Measurements from ENCODE around the gene MRPL42.
"Not testable (repeated sequence)": the region's sequence is repeated elsewhere in the genome, so short reads cannot be mapped to it uniquely, and the experiment has no call there.

Gene MRPL42

DNA sequence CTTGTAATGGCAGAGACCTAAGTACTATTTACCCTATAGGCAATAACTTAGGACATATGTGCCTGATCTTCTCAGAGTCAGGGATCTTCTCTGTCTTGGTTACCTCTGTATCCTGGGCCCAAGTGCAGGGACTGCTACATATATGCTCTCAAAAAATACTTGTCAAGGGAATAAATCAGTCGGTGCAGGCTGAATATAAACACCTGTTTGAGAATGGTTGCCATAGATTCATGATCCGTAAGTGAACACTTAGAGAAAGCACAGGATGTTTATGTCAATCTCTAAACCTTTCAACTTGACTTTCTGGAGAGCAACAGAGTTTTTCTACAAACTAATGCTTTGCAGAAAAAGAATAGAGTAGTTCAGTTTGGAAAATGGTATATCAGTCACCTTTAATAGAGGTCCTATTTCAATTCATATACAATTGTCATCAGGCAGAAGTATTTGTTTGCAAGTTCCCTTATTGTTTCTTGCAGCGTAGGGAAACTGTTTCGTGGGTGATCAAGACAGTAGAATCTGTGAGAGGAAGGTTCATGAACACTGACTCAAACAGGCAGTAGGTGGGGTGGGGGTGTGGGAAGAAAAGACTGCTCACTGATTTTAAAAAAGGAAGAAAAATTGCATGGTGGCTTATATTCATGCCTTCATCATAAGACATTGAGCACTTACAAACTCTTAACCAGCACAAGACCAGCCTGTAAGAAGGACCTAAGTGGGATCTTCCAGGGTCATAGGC lies 19.6 kb upstream of the MRPL42 start:
- no peak for DNase-seq (ENCODE audit: low read depth)

DNA sequence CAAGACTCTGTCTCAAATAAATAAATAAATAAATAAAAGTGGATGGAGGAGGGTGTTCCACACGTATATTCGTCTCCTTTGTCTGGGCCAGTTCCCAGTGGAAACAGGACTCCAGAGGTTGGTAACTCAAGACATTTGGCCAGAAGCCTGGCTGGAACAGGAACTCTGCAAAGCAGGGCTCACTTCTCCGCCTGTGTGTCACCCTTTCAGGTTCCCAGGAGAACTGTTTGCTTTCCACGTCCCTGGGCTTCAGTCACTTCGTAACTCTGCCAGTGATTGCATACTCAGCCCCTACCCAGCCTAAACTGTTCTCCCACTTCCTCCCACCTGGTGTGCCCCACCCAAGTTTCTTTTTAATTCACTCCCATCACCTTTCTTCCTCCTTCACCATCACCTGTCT lies 18.5 kb upstream of the MRPL42 start:
- no peak for DNase-seq (ENCODE audit: low read depth)

DNA sequence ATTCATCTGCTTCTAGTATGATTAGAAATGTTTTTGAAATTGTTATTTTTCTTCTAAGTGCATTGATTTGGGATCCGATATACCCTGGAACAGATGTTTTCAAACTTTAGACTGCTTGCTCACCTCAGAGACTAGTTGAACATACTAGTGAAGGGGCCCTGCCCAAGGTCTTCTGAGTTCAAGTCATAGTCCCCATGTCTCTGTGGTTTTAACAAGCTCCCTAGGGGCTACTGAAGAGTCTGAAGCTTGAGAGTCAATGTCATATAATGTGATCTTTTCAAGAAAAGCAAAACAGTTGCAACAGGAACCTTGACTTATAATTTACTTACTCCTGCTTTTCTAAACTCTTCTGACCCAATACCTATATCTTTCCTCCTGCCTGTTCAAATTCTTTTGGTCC lies 18.0 kb upstream of the MRPL42 start:
- DNase-seq (ENCODE audit: low read depth) = no peak

DNA sequence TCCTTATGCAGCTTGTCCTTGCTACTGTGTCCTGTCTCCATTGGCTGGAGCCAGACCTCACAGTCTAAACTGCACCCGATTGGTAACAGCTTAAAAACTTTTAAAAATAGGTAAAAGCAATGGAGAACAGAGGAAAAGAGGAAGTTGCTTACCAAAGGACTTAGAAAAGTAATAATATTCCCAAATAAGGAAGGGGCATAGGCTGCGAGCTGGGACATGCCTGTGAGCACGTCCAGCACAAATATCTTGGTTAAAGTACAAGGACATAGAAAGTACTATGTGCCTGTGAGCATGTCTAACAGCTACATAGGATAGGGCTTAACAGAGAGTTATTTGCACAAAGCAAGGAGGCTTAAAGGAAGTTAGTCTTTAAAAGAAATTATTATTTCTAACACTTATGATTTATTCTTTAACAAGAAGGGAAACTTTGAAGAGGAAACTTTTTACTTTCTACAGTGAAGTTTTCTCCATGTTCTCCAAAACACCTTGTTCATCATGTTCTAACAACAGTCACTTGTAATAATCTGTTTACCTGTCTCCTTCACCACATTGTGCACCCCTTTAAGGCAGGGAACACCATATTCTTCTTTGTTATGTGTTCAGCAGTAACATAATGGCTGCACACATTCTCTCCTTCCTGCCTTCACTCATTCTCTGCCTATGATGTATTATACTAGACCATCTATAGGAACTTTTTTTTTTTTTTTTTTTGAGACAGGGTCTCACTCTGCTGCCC lies 15.7 kb upstream of the MRPL42 start:
- no peak for DNase-seq (ENCODE audit: low read depth)

DNA sequence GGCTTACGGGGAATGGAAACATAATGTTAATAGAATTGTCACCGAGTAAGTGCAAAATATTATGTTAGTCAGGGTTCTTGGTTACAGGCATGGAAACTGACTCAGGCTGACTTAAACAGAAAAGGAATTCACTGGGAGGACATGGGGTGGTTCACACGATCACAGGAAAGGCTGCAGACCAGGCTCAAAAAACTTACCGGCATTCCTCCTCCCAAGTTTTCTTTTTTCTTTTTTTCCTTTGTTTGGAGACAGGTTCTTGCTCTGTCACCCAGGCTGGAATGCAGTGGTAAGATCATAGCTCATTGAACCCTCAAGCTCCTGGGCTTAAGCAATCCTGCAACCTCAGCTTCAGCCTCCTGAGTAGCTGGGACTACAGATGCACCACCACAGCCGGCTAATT lies 13.7 kb upstream of the MRPL42 start:
- peak; percentile 47 for DNase-seq (ENCODE audit: low read depth)

DNA sequence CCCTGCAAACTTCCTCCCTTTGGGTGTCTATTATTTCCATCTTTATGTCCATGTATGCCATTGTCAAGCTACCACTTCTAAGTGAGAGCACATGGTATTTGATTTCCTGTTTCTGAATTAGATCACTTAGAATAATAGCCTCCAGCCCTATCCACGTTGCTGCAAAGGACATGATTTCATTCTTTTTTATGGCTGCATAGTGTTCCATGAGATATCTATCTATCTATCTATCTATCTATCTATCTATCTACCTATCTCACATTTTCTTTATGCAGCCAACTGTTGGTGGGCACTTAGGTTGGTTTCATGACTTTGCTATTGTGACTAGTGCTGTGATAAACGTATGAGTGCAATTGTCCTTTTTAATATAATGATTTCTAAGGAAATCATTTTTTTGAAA lies 11.2 kb upstream of the MRPL42 start:
- DNase-seq (ENCODE audit: low read depth) = no peak

DNA sequence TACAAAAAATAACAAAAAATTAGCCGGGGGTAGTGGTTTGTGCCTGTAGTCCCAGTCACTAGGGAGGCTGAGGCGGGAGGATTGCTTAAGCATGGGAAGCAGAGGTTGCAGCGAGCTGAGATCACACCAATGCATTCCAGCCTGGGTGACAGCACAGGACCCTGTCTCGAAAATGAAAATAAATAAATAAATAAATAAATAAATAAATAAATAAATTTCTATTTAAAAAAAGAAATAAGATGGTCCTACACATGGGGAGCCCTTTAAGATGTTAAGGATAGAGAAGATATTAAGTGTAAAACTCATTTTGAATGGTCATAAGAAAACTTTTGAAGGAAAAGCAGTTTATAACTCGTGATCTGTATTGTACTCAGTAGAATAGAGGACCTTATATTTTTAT lies 8.2 kb upstream of the MRPL42 start:
- DNase-seq (ENCODE audit: low read depth) = no peak

DNA sequence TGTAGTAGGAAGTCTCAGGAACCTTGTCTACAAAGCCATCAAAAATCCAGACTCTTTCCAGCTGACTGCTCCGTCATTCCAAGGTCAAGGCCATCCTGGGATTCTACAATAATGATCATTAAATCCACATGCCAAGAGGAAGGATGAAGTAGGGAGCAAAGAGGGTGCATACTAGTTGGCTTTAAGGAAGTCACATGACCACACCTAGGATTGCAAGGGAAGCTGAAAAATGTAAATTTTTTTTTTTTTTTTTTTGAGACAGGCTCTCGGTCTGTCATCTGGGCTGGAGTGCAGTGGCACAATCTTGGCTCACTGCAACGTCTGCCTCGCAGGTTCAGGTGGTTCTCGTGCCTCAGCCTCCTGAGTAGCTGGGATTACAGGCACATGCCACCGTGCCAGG lies 7.3 kb upstream of the MRPL42 start:
- no peak for DNase-seq (ENCODE audit: low read depth)

DNA sequence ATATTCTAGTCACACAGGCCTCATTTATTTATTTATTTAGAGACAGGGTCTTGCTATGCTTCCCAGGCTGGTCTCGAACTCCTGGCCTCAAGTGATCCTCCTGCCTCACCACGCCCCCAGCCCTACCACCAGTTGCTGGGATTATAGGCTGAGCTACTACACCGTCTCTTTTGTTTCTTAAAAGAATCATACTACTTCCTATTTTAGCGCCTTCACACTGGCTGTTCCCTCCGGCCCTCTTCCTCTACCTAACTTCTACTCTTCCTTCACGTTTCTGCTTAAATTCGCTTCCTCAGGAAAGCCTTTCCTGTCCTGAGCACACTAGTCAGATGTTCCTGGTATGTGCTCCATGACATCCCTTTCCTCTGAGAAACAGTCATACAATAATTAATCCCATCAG lies 6.4 kb upstream of the MRPL42 start:
- no peak for DNase-seq (ENCODE audit: low read depth)

DNA sequence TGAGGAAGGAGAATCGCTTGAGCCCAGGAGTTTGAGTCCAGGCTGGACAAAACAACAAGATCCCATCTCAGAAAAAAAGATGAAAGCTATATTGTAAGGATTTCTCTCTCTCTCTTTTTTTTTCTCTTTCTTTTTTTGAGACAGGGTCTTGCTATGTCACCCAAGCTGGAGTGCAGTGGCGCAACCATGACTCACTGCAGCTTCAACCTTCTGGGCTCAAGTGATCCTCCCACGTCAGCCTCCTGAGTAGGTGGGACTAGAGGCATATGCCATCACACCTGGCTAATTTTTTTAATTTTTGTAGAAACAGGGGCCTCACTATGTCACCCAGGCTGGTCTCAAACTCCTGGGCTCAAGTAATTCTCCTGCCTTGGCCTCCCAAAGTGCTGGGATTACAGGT lies 5.8 kb upstream of the MRPL42 start:
- peak; percentile 44 for DNase-seq (ENCODE audit: low read depth)

DNA sequence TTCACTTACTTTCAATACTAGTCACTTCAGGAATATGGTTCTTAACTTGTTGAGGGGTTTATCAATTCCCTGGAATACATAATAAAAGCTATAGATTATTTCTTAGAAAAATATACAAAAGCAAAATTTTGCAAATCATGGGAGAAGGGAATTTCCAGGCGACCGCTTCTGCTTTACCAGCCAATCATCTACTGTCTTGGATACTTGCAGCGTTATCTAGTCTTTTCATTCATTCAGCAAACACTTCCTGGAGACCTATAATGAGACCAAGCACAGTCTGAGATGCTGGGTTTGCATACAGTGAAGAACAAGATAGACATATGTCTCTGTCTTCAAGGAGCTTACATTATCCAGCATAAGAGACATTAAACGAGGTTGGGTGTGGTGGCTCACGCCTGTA lies 1.5 kb upstream of the MRPL42 start:
- no peak for DNase-seq (ENCODE audit: low read depth)

DNA sequence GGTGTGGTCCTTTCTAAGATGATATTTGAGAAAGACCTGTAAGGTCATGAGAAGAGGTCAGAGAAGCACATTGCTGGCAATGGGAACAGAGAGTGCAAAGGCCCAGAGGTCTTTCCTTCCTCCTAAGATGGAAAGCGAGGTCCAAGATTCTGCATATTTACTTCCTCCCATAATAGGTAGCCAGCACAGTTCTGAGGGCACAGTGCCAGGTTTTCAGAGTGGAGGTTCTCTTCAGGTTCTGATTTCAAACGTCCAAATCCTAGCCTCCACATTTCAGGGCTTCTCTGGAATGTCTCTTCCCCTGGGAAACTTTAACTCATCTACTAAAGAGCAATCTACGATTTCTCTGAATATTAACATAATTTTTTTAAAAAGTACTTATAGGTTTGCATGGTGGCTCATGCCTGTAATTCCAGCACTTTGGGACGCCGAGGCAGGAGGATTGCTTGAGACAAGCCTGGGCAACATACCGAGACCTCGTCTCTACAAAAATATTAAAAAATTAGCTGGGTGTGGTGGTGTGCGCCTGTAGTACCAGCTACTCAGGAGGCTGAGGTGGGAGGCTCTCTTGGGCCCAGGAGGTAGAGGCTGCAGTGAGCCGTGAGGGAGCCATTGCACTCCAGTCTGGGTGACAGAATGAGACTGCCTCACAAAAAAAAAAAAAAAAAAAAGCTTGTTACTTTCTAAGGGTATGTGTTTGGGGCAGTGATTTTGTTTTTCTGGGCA lies 526 bp upstream of the MRPL42 start:
- DNase-seq (ENCODE audit: low read depth) = no peak

DNA sequence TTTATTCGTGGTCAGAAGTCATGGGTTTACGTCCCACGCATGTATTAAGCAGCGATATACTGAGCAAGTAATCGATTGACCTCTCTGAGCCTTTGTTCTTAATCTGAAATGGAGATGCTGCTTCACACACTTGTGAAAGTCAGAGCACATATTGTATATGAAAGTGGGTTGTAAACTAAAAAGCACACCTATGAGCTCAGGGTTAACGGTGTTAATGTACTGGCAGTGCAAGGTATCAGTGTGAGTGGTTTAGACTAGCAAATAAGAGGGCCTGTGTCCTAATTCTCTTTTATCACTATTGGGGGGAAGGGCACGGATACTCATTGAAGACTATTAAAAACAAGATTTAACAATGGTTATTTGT lies 676 bp downstream of the MRPL42 start:
- no peak for DNase-seq (ENCODE audit: low read depth)

DNA sequence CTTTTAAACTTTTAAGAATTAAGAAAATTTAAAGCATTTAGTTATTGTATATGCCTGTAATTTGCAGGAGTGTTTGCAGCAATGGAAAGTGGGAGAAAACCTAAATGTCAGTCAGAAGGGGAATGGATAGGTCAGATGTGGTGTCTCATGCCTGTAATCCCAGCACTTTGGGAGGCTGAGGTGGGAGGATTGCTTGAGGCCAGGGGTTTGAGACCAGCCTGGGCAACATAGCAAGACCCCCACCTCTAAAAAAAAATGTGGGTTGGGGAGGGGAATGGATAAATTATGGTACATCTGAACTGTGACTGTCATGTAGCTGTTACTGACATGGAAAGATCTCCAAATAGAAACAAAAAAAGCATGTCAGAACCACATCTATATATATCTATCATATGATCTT lies 2.1 kb downstream of the MRPL42 start:
- DNase-seq (ENCODE audit: low read depth) = no peak

DNA sequence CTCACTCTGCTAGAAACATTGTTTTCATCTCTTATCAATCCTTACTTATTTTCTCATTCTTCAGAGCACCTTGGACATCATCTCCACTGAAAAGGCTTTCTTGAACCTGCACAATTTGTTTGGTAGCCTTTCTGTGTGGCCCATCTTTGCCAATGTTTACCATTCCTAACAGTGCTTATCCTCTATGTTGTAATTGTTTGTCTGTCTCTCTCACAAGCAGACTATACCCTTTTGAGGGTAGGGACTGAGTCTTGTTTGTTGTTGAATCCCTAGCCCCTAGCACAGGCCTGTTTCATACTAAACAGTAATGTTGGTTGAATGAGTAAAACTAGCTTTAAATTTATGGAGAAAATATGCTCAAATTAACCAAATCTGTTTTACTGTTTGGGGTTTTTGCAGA lies 9.2 kb downstream of the MRPL42 start:
- no peak for DNase-seq (ENCODE audit: low read depth)

DNA sequence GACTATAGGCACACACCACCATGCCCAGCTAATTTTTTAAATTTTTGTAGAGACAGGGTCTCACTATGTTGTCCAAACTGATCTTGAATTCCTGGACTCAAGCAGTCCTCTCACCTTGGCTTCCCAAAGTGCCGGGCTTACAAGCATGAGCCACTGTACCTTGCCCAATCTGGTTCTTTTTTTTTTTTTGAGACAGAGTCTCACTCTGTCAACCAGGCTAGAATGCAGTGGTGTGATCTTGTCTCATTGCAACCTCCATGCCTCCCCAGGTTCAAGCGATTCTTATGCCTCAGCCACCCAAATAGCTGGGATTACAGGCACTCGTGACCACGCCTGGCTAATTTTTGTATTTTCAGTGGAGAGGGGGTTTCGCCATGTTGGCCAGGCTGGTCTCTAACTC lies 15.4 kb downstream of the MRPL42 start:
- DNase-seq (ENCODE audit: low read depth) = no peak

DNA sequence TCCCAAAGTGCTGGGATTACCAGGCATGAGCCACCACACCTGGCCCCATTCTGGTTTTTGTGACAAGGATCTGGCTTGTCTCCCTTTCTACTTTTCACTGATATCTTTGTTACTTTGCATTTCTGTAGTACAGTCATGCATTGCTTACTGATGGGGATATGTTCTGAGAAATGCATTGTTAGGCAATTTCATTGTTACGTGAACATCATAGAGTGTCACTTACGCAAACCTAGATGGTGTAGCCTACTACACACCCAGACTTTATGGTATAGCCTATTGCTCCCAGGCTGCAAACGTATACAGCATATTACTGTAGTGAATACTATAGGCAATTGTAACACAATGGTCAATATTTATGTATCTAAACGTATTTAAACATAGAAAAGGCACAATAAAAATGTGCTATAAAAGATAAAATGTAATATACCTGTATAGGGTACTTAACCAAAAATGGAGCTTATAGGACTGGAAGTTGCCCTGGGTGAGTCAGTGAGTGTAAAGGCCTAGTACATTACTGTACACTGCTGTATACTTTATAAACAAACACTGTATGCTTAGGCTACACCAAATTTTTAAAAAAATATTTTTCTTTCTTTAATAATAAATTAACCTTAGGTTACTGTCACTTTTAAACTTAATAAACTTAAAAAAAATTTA lies 16.0 kb downstream of the MRPL42 start:
- no peak for DNase-seq (ENCODE audit: low read depth)

DNA sequence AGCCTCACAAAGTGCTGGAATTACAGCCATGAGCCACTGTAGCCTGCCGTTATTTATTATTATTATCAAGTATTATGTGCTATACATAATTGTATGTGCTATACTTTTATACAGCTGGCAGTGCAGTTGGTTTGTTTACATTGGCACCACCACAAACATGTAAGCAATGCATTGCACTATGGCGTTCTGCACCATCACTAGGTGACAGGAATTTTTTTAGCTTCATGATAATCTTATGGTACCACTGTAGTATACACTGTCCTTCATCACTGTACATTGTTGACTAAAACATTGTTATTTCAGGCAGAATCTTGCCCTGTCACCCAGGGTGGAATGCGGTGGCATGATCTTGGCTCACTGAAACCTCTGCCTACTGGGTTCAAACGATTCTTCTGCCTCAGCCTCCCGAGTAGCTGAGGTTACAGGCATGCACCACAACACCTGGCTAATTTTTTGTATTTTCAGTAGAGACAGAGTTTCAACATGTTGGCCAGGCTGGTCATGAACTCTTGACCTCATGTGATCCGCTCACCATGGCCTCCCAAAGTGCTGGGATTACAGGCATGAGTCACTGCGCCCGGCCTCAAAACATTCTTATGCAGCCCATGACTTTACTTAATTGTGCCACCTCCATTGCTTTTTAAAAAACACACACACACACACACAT lies 17.1 kb downstream of the MRPL42 start:
- DNase-seq (ENCODE audit: low read depth) = peak; percentile 69

DNA sequence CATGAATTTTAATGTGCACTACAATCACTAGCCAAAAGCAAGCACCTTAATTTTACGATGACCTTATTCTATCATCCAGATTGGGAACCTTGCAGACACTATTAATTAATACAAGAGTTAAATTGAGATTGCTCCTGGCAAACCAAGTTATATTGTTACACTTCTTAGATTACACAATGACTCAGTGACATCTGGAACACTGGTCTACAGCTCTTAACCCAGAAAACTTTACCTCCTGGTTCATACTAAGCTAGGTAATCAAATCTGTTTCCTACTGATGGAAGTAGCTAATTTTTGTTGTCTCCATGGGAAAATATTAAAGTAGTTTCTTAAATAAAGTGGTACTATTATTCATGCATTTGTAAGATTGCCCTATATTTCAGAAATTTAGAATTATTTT lies 25.5 kb downstream of the MRPL42 start:
- not testable (repeated sequence) for DNase-seq (ENCODE audit: low read depth)

DNA sequence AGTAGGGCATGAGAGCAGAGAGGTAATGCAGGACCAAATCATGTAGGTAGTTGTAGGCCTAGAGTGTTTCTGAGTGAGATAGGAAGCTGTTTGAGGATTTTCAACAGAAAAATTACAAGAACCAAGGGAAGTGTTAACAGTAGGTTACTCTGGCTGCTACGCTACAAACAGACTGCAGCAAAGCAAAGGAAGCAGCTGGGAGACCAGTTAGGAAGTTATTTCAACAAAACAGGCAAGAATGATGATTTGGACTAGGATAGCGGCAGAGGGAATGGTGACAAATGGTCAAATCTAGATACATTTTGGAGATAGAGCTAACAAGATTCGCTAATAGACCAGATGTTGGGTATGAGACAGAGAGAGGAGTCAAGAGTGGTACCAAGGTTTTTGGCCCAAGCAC lies 26.8 kb downstream of the MRPL42 start:
- DNase-seq (ENCODE audit: low read depth) = no peak

DNA sequence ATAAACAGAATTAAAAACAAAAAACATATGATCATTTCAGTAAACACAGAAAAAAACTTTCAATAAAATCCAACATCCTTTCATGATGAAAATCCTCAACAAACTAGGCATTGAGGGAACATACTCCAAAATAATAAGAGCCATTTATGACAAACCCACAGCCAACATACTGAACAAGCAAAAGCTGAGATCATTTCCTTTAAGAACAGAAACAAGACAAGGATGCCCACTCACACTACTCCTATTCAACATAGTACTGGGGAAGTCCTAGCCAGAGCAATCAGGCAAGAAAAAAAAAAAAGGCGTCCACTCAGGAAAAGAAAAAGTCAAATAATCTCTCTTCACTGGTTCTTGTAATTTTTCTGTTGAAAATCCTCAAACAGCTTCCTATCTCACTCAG lies 30.1 kb downstream of the MRPL42 start:
- no peak for DNase-seq (ENCODE audit: low read depth)

DNA sequence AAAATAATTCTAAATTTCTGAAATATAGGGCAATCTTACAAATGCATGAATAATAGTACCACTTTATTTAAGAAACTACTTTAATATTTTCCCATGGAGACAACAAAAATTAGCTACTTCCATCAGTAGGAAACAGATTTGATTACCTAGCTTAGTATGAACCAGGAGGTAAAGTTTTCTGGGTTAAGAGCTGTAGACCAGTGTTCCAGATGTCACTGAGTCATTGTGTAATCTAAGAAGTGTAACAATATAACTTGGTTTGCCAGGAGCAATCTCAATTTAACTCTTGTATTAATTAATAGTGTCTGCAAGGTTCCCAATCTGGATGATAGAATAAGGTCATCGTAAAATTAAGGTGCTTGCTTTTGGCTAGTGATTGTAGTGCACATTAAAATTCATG lies 31.5 kb downstream of the MRPL42 start:
- DNase-seq (ENCODE audit: low read depth) = not testable (repeated sequence)
